CD1c-positive myeloid dendritic cell (primary cell): Measurements from ENCODE around the gene HDAC1.
A peak's percentile ranks its signal among the peaks of the same experiment; 100 is the strongest.
"Not testable (repeated sequence)": the region's sequence is repeated elsewhere in the genome, so short reads cannot be mapped to it uniquely, and the experiment has no call there.

Experiments
- DNase-seq: peaks from one replicate; pipeline ENCODE4 v3.0.0-alpha.2; 2016; ENCODE audit errors: extremely low spot score

The HDAC1 gene

GRCh38 chr1:32349211-32349708, 57.4 kb downstream of the HDAC1 start:
- peak; percentile 53 for DNase-seq

GRCh38 chr1:32350785-32351398, 59.0 kb downstream of the HDAC1 start:
- DNase-seq: peak; percentile 73

DNA sequence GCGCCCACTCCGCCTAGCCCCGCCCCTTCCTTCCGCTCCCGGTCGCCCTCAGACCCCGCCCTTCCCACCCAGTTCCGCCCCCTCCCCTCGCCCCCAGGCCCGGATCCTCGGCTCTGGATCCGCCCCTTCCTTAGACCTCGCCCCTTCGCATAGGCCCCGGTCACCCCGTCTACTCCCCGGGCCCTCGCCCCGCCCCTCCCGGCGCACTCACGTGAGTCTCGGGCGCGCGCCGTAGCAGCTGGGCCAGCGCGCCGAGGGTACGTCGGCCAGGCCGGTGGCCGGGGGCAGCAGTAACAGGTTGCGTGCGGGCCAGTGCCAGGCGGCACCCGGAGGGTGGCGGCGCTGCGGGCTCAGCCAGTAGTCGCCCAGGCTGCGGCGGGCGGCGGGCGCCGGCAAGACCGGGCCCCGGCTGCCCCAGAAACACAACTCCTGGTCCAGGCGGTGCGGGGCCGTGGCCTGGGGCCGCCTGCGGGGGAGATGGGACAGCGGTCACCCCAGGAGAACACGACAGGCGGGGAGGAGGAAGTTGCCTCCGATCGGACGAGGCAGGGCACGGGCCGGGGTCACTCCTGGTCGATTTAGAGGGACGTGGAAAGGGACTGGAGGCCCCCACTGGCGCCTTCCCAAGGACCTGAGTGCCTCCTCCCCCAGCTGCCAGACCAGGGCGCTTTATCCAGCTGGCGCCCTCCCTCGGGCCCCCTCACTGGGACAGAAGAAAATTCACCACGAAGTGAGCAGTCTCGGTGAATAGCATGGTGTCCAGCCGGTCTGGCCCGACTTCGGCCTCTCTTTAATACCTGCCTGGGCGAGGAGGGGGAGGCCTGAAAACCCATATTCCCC, 59.7 kb downstream of the HDAC1 start:
- DNase-seq: peak; percentile 89

DNA sequence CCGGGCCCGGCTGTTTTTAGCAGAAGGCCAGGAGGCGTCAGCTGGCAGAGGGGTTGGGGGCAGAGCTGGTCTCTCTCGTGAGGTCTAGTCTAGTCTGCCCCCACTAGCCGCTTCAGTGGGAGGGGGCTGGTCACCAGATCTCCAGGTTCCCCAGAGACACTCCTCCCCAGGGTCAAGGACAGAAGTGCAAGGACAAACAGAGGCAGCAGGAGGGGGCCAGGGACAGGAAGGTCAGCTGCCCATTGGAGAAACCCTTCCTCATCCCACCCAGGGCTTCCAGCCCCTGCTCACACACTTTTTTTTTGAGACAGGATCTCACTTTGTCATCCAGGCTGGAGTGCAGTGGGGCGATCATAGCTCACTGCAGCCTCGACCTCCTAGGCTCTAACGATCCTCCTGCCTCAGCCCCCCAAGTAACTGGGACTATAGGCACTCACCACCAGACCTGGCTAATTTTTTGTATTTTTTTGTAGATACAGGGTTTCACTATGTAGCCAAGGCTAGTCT, 60.4 kb downstream of the HDAC1 start:
- no peak for DNase-seq

GRCh38 chr1:32352831-32353383, 61.0 kb downstream of the HDAC1 start:
- DNase-seq: no peak

- DNase-seq: no peak
Measured at GRCh38 chr1:32353431-32353830, 61.5 kb downstream of the HDAC1 start.

GRCh38 chr1:32353886-32354570, 62.1 kb downstream of the HDAC1 start:
- DNase-seq: peak; percentile 39

DNA sequence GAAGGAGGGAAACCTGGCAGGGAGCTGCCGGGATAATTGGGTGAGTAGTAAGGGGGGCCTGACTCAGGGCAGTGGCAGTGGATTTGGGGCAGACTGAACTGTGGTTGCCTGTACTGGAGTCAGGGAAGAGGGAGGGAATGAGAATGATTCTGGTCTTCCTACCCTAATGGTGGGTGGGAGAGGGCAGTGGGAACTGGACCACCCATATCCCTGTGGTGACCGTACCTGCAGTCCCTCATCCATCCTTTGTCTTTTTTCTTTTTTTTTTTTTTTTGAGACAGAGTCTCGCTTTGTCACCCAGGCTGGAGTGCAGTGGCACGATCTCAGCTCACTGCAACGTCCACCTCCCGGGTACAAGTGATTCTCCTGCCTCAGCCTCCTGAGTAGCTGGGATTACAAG, 63.9 kb downstream of the HDAC1 start:
- not testable (repeated sequence) for DNase-seq

- DNase-seq: no peak
Measured at GRCh38 chr1:32356478-32356877, 64.6 kb downstream of the HDAC1 start.

- no peak for DNase-seq
Measured at GRCh38 chr1:32357614-32358013, 65.7 kb downstream of the HDAC1 start.

GRCh38 chr1:32358435-32358834, 66.6 kb downstream of the HDAC1 start:
- DNase-seq: no peak

- DNase-seq: no peak
Measured at GRCh38 chr1:32361308-32361673, 69.4 kb downstream of the HDAC1 start.

DNA sequence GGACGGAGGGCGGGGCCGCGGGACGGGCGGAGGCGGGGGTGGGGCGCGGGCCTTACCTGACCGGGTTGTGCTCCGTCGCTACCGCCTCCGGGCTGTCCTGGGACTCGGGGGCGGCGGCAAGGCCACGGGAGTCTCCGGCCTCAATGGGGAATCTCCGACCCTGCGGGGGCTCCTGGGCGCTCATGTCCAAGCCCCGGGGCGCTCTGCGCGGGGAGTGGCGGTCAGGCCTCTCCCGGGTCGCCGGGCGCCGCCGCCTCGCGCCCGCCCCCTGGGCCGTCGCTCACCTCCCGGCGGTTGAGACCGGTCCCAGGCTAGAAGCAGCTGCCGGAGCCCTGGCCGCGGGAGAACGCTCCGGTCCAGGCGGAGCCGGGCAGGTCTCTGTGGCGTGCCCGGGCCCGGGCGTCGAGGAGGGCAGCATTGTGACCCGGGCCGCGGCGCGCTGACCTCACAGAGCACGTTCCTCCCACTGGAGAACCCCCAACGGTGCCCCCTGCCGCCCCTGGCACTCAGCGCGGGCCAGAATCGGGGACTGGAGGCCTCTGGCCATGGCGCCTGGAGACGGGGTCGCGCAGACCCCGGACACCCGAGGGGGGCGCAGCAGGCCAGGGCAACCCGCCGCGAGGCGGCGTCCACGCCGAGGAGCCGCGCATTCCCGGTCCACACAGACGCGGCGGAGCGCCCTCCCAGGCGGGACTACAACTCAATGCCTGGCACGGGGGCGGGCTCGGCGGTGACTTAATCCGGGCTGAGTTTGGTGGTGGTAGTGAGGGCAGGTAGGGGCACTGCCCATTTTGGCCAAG, 70.0 kb downstream of the HDAC1 start:
- peak; percentile 20 for DNase-seq

DNA sequence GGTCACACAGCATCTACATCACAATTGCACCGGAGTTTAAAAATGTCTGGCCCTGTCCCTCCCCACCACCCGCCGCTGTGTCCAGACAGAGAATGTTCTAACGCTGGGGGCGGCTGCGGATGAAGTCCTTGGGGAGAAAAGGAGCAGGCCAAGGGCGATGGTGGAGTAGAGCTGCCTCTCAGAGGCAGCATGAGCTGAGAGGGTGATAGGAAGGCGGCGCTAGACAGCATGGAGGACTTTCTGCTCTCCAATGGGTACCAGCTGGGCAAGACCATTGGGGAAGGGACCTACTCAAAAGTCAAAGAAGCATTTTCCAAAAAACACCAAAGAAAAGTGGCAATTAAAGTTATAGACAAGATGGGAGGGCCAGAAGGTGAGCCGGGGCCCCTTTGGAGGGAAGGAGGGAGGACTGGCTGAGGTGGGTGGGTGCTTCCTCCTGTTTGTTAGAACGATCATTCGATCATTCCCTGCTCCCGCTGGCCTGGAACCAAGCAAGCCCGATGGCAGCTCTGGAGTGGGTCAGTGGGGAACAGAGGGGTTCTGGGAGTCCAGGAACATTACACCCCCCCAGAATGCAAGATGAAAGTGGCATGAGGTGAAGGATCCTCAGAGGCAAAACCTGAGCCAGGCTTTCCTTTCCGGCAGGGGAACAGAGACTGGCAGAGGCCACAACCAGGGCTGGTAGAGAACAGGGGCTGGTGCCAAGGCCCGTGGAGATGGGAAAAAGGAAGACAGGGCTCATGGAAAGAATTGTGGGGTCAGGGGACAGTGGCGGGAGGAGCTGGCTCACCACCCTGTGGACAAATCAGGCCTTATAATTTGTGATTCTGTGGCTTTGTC, 70.8 kb downstream of the HDAC1 start, which contains the start of the genes FAM229A and TSSK3:
Gene FAM229A, minus strand, starts transcription at position 12 of the 840 bp plus-strand sequence. CDS start 394 bp downstream, outside the sequence.
Gene TSSK3, plus strand, starts transcription at position 66 of the 840 bp plus-strand sequence. Its CDS starts 163 bp downstream, at position 229.
- no peak for DNase-seq

GRCh38 chr1:32363713-32364112, 71.8 kb downstream of the HDAC1 start:
- no peak for DNase-seq

GRCh38 chr1:32364836-32365235, 73.0 kb downstream of the HDAC1 start:
- no peak for DNase-seq

- DNase-seq: no peak
Measured at GRCh38 chr1:32365445-32365844, 73.6 kb downstream of the HDAC1 start.

GRCh38 chr1:32367912-32368635, 76.2 kb downstream of the HDAC1 start:
- DNase-seq: no peak

- DNase-seq: peak; percentile 43
Measured at GRCh38 chr1:32372149-32372756, 80.4 kb downstream of the HDAC1 start.
